GM23338 (cell line): ENCODE results near the gene TNFRSF11A. TPM values are rescaled to one million over a fixed set of nuclear protein-coding genes. Genes with fewer than 3 reads are reported as not detected.

Experiments used
- ATAC-seq: fragments of 200-7000 bp; cut with Tn5 transposase; 3 replicates; pipeline ENCODE4 v1.9.1; 2020
- DNase-seq: peaks from one replicate; pipeline ENCODE4 v3.0.0-alpha.2; 2015; ENCODE audit warnings: low spot score
- H2AFZ ChIP-seq: fragments of 200-600 bp; sonication (generic); 2 replicates; pipeline ENCODE4 v1.8.0; 2016; ENCODE audit warnings: antibody characterized with exemption, mild to moderate bottlenecking, moderate library complexity
- H3F3A ChIP-seq: fragments of 200-600 bp; sonication (generic); replicated peaks from 2 replicates; pipeline ENCODE4 v1.8.0; 2017; ENCODE audit warnings: antibody characterized with exemption, mixed run types, low read depth
- H3K27ac ChIP-seq: fragments of 200-600 bp; sonication (generic); 2 replicates; pipeline ENCODE4 v1.6.1; 2016; ENCODE audit warnings: low read depth
- H3K27me3 ChIP-seq: fragments of 200-600 bp; sonication (generic); 2 replicates; pipeline ENCODE4 v1.8.0; 2016; ENCODE audit warnings: mild to moderate bottlenecking, mixed run types, moderate library complexity; ENCODE audit not compliant: insufficient read depth
- H3K36me3 ChIP-seq: fragments of 200-600 bp; sonication (generic); 2 replicates; pipeline ENCODE4 v1.8.0; 2016; ENCODE audit warnings: mild to moderate bottlenecking; ENCODE audit not compliant: insufficient read depth
- H3K4me1 ChIP-seq: fragments of 200-600 bp; sonication (generic); 2 replicates; pipeline ENCODE4 v1.8.0; 2016; ENCODE audit warnings: mild to moderate bottlenecking, moderate library complexity; ENCODE audit not compliant: insufficient read depth
- H3K4me2 ChIP-seq: fragments of 200-600 bp; sonication (generic); 2 replicates; pipeline ENCODE4 v1.7.1; 2017; ENCODE audit warnings: mixed run types
- H3K4me3 ChIP-seq: fragments of 200-600 bp; sonication (generic); 2 replicates; pipeline ENCODE4 v1.6.1; 2016; ENCODE audit warnings: mixed run types
- H3K79me2 ChIP-seq: fragments of 200-600 bp; sonication (generic); replicated peaks from 2 replicates; pipeline ENCODE4 v1.8.0; 2017; ENCODE audit warnings: mild to moderate bottlenecking; ENCODE audit not compliant: insufficient read depth
- H3K9me2 ChIP-seq: fragments of 200-600 bp; sonication (generic); 2 replicates; pipeline ENCODE4 v1.8.0; 2017; ENCODE audit not compliant: insufficient read depth
- H4K20me1 ChIP-seq: fragments of 200-600 bp; sonication (generic); replicated peaks from 2 replicates; pipeline ENCODE4 v1.8.0; 2017; ENCODE audit warnings: mild to moderate bottlenecking; ENCODE audit not compliant: insufficient read depth
- H3K27ac Mint-ChIP-seq: 2 replicates; pipeline ENCODE4 v1.8.0; 2020; ENCODE audit warnings: inconsistent platforms, mild to moderate bottlenecking, moderate library complexity, mixed read lengths
- H3K27me3 Mint-ChIP-seq: 3 replicates; pipeline ENCODE4 v1.8.0; 2022; ENCODE audit warnings: low read depth, mild to moderate bottlenecking, moderate library complexity, mixed read lengths, inconsistent platforms; ENCODE audit not compliant: insufficient read depth, poor library complexity
- H3K36me3 Mint-ChIP-seq: 3 replicates; pipeline ENCODE4 v1.8.0; 2021; ENCODE audit warnings: low read depth, mild to moderate bottlenecking, inconsistent platforms, moderate library complexity, mixed read lengths
- H3K4me1 Mint-ChIP-seq: 3 replicates; pipeline ENCODE4 v1.8.0; 2020; ENCODE audit warnings: mild to moderate bottlenecking, inconsistent platforms, mixed read lengths
- H3K4me3 Mint-ChIP-seq: 3 replicates; pipeline ENCODE4 v1.8.0; 2021; ENCODE audit warnings: moderate library complexity, mild to moderate bottlenecking, inconsistent platforms, mixed read lengths
- H3K9me3 Mint-ChIP-seq: 3 replicates; pipeline ENCODE4 v1.8.0; 2020; ENCODE audit warnings: moderate library complexity, mild to moderate bottlenecking, inconsistent platforms, mixed read lengths
- CREB1 ChIP-seq: fragments of 250-450 bp; sonication (Bioruptor Pico); IDR thresholded peaks from 2 replicates; pipeline ENCODE4 v1.5.0; 2020; ENCODE audit warnings: low read depth, mild to moderate bottlenecking, moderate library complexity
- CTCF ChIP-seq, 2 experiments: fragments of 200-600 bp in 1 of 2; sonication (generic) in 1 of 2; conservative IDR thresholded peaks; 2 replicates each; pipeline versions ENCODE4 v1.5.1 to v1.6.1; 2016 to 2017; ENCODE audit warnings: antibody characterized with exemption in 2 of 2, low read depth in 2 of 2, mild to moderate bottlenecking in 2 of 2, moderate library complexity in 1 of 2
- ETS1 ChIP-seq: IDR thresholded peaks from 2 replicates; pipeline ENCODE4 v1.6.1; 2016; ENCODE audit warnings: antibody characterized with exemption
- EZH2 ChIP-seq: fragments of 200-600 bp; sonication (generic); IDR thresholded peaks from one replicate; pipeline ENCODE4 v1.8.0; 2017; ENCODE audit warnings: antibody characterized with exemption, mild to moderate bottlenecking, low read depth; ENCODE audit not compliant: unreplicated experiment
- EZH2phosphoT487 ChIP-seq: fragments of 200-600 bp; sonication (generic); IDR thresholded peaks from one replicate; pipeline ENCODE4 v1.8.1; 2018; ENCODE audit warnings: antibody characterized with exemption; ENCODE audit not compliant: unreplicated experiment
- JUNB ChIP-seq: IDR thresholded peaks from one replicate; pipeline ENCODE4 v1.6.1; 2016; ENCODE audit warnings: antibody characterized with exemption; ENCODE audit not compliant: unreplicated experiment
- NANOG ChIP-seq: IDR thresholded peaks from 2 replicates; pipeline ENCODE4 v1.6.1; 2016; ENCODE audit warnings: antibody characterized with exemption, borderline replicate concordance
- POLR2AphosphoS5 ChIP-seq: IDR thresholded peaks from 2 replicates; pipeline ENCODE4 v1.6.1; 2016; ENCODE audit warnings: antibody characterized with exemption, low read depth
- STAT1 ChIP-seq: IDR thresholded peaks from one replicate; pipeline ENCODE4 v1.6.1; 2016; ENCODE audit warnings: antibody characterized with exemption; ENCODE audit not compliant: unreplicated experiment
- ZNF114 ChIP-seq: fragments of 250-450 bp; sonication (Bioruptor Pico); IDR thresholded peaks from 2 replicates; pipeline ENCODE4 v1.5.0; 2020; ENCODE audit warnings: mild to moderate bottlenecking, moderate library complexity
- ZNF331 ChIP-seq: fragments of 250-450 bp; sonication (Bioruptor Pico); IDR thresholded peaks from 2 replicates; pipeline ENCODE4 v1.5.0; 2020; ENCODE audit warnings: low read depth, mild to moderate bottlenecking, moderate library complexity
- polyA plus RNA-seq: library from polyadenylated mRNA; unstranded; fragments of >200 nt; fragmentation: Nextera tagmentation; extraction: Ambion mirVana; gene quantifications from 2 replicates; pipeline ENCODE4 v1.2.1, GENCODE V29; 2016
- total RNA-seq: library from RNA; depleted of rRNA; stranded (reverse); fragments of >200 nt; shearing (Covaris generic); gene quantifications from 2 replicates; pipeline ENCODE4 v1.2.3, GENCODE V29; 2014
- TF ChIP-seq, protein P1 (sequence below): IDR thresholded peaks from one replicate; pipeline ENCODE4 v1.6.1; 2018; ENCODE audit warnings: antibody characterized with exemption; ENCODE audit not compliant: unreplicated experiment
- TF ChIP-seq, protein P2 (sequence below): fragments of 250-450 bp; sonication (Bioruptor Pico); IDR thresholded peaks from 2 replicates; pipeline ENCODE4 v1.5.0; 2020; ENCODE audit warnings: mild to moderate bottlenecking, moderate library complexity

The TNFRSF11A gene
- total and polyA plus RNA-seq, 2 experiments from 2014 or later, result 3.8 to 7.3 TPM

DNA sequence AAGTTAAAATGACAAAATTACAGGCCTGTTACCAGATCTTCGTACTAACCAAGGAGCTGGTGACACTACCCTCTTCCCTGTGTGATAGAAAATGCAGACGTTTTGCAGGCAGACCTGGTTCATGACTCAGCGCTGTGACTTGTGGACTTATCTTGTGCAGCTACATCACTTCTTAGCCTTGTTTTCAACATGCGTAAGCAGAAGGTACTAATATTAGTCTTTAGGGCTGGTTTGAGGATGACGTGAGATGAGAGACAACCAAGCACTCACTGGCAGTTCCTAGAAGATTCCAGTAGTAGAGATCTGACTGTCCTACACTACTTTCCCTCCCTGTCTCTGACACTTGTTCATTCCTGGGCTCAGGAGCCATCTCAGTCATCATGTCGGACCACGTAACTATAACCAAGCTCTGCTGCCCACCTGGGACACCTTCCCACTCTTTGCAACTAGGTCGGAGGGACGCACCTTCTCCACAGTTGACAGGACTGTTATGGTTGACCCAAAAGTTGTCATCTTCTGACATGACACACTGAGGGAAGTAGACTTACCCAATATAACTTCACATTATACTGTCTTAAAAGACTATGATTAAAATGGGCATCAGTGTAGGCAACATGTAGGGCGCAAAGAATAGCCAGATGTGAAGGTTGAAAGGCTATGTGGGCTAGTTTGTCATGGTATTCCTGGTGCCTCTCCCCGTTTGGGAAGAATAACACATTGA lies 64.8 kb downstream of the TNFRSF11A start:
- no peaks in the 10 kb centered on the region; the same call in 1 of the 2 replicates for H3K36me3 ChIP-seq
- Mint-ChIP-seq H3K4me3 (no peak overlapping the region), H3K9me3 (peaks cover 13% of the 10 kb centered on the region), H3K27me3 (peaks cover 5% of the 10 kb centered on the region), H3K36me3 (peaks cover 23% of the 10 kb centered on the region), H3K27ac (no peak overlapping the region), H3K4me1 (peaks cover 29% of the 10 kb centered on the region)
- H4K20me1 ChIP-seq, result no peaks in the 10 kb centered on the region
- DNase-seq (no peak), ATAC-seq (no peak)
- no peak overlapping the region for H3K4me2 ChIP-seq
- H2AFZ ChIP-seq, result no peak overlapping the region
- H3K4me3 ChIP-seq, result no peak overlapping the region
- H3F3A ChIP-seq, result no peaks in the 10 kb centered on the region
- no peaks in the 10 kb centered on the region for H3K27me3 ChIP-seq
- H3K9me2 ChIP-seq, result no peaks in the 10 kb centered on the region
- no peak for TF ChIP-seq CREB1 (CRISPR knock-in tag)
- TF ChIP-seq, protein P1, sequence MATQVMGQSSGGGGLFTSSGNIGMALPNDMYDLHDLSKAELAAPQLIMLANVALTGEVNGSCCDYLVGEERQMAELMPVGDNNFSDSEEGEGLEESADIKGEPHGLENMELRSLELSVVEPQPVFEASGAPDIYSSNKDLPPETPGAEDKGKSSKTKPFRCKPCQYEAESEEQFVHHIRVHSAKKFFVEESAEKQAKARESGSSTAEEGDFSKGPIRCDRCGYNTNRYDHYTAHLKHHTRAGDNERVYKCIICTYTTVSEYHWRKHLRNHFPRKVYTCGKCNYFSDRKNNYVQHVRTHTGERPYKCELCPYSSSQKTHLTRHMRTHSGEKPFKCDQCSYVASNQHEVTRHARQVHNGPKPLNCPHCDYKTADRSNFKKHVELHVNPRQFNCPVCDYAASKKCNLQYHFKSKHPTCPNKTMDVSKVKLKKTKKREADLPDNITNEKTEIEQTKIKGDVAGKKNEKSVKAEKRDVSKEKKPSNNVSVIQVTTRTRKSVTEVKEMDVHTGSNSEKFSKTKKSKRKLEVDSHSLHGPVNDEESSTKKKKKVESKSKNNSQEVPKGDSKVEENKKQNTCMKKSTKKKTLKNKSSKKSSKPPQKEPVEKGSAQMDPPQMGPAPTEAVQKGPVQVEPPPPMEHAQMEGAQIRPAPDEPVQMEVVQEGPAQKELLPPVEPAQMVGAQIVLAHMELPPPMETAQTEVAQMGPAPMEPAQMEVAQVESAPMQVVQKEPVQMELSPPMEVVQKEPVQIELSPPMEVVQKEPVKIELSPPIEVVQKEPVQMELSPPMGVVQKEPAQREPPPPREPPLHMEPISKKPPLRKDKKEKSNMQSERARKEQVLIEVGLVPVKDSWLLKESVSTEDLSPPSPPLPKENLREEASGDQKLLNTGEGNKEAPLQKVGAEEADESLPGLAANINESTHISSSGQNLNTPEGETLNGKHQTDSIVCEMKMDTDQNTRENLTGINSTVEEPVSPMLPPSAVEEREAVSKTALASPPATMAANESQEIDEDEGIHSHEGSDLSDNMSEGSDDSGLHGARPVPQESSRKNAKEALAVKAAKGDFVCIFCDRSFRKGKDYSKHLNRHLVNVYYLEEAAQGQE, result no peak
- no peak for TF ChIP-seq EZH2
- TF ChIP-seq NANOG, result no peak
- TF ChIP-seq POLR2AphosphoS5, result no peak
- no peak for TF ChIP-seq JUNB
- TF ChIP-seq CTCF (conservative IDR thresholded peaks at IDR 0.05; ENCODE audit: low read depth in 2 of 2), result no peak
- no peak for TF ChIP-seq ZNF331 (CRISPR knock-in tag)
- TF ChIP-seq STAT1, result no peak
- TF ChIP-seq ETS1, result no peak
- no peak for TF ChIP-seq ZNF114 (CRISPR knock-in tag)
- TF ChIP-seq, protein P2, sequence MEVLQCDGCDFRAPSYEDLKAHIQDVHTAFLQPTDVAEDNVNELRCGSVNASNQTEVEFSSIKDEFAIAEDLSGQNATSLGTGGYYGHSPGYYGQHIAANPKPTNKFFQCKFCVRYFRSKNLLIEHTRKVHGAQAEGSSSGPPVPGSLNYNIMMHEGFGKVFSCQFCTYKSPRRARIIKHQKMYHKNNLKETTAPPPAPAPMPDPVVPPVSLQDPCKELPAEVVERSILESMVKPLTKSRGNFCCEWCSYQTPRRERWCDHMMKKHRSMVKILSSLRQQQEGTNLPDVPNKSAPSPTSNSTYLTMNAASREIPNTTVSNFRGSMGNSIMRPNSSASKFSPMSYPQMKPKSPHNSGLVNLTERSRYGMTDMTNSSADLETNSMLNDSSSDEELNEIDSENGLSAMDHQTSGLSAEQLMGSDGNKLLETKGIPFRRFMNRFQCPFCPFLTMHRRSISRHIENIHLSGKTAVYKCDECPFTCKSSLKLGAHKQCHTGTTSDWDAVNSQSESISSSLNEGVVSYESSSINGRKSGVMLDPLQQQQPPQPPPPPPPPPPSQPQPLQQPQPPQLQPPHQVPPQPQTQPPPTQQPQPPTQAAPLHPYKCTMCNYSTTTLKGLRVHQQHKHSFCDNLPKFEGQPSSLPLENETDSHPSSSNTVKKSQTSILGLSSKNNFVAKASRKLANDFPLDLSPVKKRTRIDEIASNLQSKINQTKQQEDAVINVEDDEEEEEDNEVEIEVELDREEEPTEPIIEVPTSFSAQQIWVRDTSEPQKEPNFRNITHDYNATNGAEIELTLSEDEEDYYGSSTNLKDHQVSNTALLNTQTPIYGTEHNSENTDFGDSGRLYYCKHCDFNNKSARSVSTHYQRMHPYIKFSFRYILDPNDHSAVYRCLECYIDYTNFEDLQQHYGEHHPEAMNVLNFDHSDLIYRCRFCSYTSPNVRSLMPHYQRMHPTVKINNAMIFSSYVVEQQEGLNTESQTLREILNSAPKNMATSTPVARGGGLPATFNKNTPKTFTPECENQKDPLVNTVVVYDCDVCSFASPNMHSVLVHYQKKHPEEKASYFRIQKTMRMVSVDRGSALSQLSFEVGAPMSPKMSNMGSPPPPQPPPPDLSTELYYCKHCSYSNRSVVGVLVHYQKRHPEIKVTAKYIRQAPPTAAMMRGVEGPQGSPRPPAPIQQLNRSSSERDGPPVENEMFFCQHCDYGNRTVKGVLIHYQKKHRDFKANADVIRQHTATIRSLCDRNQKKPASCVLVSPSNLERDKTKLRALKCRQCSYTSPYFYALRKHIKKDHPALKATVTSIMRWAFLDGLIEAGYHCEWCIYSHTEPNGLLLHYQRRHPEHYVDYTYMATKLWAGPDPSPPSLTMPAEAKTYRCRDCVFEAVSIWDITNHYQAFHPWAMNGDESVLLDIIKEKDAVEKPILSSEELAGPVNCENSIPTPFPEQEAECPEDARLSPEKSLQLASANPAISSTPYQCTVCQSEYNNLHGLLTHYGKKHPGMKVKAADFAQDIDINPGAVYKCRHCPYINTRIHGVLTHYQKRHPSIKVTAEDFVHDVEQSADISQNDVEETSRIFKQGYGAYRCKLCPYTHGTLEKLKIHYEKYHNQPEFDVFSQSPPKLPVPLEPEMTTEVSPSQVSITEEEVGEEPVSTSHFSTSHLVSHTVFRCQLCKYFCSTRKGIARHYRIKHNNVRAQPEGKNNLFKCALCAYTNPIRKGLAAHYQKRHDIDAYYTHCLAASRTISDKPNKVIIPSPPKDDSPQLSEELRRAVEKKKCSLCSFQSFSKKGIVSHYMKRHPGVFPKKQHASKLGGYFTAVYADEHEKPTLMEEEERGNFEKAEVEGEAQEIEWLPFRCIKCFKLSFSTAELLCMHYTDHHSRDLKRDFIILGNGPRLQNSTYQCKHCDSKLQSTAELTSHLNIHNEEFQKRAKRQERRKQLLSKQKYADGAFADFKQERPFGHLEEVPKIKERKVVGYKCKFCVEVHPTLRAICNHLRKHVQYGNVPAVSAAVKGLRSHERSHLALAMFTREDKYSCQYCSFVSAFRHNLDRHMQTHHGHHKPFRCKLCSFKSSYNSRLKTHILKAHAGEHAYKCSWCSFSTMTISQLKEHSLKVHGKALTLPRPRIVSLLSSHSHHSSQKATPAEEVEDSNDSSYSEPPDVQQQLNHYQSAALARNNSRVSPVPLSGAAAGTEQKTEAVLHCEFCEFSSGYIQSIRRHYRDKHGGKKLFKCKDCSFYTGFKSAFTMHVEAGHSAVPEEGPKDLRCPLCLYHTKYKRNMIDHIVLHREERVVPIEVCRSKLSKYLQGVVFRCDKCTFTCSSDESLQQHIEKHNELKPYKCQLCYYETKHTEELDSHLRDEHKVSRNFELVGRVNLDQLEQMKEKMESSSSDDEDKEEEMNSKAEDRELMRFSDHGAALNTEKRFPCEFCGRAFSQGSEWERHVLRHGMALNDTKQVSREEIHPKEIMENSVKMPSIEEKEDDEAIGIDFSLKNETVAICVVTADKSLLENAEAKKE (CRISPR knock-in tag), result no peak
- TF ChIP-seq EZH2phosphoT487, result no peak
- H3K4me1 ChIP-seq, result peaks cover 17% of the 10 kb centered on the region
- H3K79me2 ChIP-seq, result no peaks in the 10 kb centered on the region
- no peak overlapping the region for H3K27ac ChIP-seq
